ENCODE measurements around the gene TMEM8B. TPM values are rescaled to one million over a fixed set of nuclear protein-coding genes. Genes with fewer than 3 reads are reported as not detected.

The TMEM8B gene
- total RNA-seq, 4 donors from 2014 or later, result 11.7 to 23.8 (median 18.6) TPM

DNA sequence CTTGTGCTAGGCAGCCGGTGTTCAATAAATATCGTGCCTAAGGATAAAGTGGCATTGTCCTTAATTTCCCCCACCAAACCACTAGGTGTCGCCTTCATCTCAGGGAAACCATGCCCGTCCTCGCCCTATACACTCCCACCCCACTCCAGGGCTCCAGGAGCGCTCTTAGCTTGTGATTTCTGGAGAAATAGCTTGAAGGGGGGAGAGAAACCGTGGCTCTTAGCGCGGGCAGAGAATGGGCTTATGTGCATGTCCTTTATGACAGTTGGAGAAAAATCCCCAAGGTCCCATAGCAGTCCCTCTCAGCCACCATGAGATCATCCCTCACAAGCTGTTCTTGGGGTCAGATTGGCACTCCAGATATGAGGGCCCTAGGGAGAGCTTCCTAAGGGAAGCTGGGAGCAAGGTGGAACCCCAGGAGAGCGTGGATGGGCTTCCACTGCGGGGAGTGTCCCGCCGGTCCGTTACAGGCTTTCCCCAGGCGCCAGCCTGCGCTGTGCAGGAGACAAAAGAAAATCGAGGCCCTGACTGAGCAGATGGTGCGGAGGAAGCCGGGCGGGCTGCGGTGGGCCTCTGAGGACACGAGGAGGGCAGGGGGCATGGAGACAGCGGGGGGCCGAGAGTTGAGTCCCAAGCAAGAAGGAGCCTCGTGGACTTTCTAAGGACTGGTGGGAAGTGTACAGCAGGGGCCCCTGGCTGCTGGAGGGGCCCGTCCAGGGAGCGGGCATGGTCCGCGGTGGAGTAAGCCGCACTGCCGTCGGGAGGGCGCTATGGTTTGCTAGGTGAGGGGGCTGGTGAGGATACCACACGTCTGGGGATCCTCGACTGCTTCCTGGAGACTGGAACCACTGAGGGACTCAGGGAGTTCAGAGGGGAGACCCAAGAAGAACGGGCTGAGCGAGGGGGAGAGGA is 38.4 kb upstream of the TMEM8B start:
- 30 to 51% methylated on average over 7 to 22 of the region's 37 CpGs for WGBS, 2 donors (ENCODE audit: low coverage in 1 of 2)
- Histone ChIP-seq H3K4me3 (peak overlapping the region; percentile 58 to 69), H3K4me1 (peaks cover 5 to 54% (median 32%) of the 10 kb centered on the region in 3 donors), H3K36me3 (peaks cover 0 to 5% of the 10 kb centered on the region in 2 donors), H3K27ac (peak overlapping the region; percentile 81 to 91 (median 89)), H3K9me3 (no peaks in the 10 kb centered on the region), H3K27me3 (no peaks in the 10 kb centered on the region)
- ATAC-seq, result peak; percentile 80
- TF ChIP-seq EP300 (IDR thresholded peaks at IDR 0.05) (no peak), POLR2A (IDR thresholded peaks at IDR 0.05) (no peak)
- TF ChIP-seq, protein P1, sequence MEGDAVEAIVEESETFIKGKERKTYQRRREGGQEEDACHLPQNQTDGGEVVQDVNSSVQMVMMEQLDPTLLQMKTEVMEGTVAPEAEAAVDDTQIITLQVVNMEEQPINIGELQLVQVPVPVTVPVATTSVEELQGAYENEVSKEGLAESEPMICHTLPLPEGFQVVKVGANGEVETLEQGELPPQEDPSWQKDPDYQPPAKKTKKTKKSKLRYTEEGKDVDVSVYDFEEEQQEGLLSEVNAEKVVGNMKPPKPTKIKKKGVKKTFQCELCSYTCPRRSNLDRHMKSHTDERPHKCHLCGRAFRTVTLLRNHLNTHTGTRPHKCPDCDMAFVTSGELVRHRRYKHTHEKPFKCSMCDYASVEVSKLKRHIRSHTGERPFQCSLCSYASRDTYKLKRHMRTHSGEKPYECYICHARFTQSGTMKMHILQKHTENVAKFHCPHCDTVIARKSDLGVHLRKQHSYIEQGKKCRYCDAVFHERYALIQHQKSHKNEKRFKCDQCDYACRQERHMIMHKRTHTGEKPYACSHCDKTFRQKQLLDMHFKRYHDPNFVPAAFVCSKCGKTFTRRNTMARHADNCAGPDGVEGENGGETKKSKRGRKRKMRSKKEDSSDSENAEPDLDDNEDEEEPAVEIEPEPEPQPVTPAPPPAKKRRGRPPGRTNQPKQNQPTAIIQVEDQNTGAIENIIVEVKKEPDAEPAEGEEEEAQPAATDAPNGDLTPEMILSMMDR (IDR thresholded peaks at IDR 0.05), result peak; percentile 87 to 92 (median 89)

DNA sequence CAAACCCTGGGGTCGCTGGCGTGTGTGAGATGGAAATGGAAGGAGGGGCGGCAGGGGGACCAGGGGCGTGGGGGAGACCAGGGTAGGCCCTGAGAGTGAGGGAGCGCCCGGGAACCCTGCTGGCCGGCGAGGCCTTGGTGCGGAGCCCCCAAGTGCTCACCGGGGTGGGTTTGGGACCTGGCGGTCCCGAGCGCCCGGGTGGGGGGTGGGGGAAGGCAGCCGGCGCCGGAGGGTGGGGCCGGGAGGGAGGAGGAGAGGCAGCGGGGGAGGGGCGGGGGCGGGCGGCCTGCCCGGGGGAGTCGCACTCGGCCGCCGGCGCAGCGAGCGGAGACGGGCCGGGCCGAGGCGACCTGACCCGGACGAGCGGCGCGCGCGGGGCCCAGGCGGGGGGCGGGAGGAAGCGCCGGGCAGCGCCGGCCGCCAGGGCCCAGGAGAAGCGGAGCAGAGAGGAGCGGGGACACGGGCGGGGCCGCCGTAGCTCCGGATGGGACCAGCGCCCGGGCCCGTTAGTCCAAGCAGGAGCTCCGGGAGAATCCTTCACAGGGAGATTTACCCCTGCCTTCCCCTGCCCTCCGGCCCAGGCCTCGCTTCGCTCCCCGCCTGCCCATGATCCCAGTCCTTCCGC is 37.6 kb upstream of the TMEM8B start, which contains the start of gene NPR2:
Gene NPR2 (plus strand): TSS at position 295 of the 625 bp plus-strand sequence. CDS start 818 bp downstream, outside the sequence.
- Histone ChIP-seq H3K27ac (peak within 1 kb of the TSS; percentile 81 to 91 (median 89)), H3K4me1 (peaks cover 5 to 54% (median 34%) of the 10 kb centered on the region in 3 donors), H3K9me3 (no peaks in the 10 kb centered on the region), H3K4me3 (peak within 1 kb of the TSS; percentile 58 to 69), H3K36me3 (no peaks in the 10 kb centered on the region), H3K27me3 (no peaks in the 10 kb centered on the region)
- TF ChIP-seq EP300 (IDR thresholded peaks at IDR 0.05) (no peak), POLR2AphosphoS5 (IDR thresholded peaks at IDR 0.05) (no peak), POLR2A (IDR thresholded peaks at IDR 0.05) (peak; percentile 32 to 43)
- TF ChIP-seq, protein P1 (IDR thresholded peaks at IDR 0.05), result peak in 2 of 4 experiments; percentile 26 to 32
- 0 to 9% methylated on average over 1 to 9 of the region's 64 CpGs for WGBS, 2 donors (ENCODE audit: low coverage in 1 of 2)
- ATAC-seq, result peak; percentile 81

DNA sequence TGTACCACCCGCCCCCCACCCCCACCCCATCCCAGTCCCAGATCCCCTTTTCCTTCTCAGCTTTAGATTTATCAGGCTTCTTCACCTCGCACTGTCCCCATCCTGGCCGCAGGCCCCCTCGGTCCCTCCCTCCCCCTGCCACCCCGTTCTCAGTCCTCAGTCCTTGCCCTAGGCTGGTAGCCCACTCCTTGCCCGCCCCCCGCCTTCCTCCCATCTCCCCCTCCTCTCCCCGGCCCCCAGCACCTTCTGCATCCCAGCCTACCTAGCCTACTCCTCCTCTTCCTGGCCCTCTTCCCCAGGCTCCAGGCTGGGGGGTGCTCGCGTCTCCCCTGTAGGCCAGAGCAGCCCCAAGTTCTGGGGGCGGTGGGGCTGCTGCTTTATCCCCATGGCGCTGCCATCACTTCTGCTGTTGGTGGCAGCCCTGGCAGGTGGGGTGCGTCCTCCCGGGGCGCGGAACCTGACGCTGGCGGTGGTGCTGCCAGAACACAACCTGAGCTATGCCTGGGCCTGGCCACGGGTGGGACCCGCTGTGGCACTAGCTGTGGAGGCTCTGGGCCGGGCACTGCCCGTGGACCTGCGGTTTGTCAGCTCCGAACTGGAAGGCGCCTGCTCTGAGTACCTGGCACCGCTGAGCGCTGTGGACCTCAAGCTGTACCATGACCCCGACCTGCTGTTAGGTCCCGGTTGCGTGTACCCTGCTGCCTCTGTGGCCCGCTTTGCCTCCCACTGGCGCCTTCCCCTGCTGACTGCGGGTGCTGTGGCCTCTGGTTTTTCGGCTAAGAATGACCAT is 36.8 kb upstream of the TMEM8B start:
- Histone ChIP-seq H3K36me3 (no peaks in the 10 kb centered on the region), H3K27me3 (no peaks in the 10 kb centered on the region), H3K27ac (peak overlapping the region; percentile 64 to 91 (median 89)), H3K9me3 (no peaks in the 10 kb centered on the region), H3K4me3 (peak overlapping the region; percentile 58 to 69), H3K4me1 (peaks cover 5 to 60% (median 34%) of the 10 kb centered on the region in 3 donors)
- TF ChIP-seq POLR2A (IDR thresholded peaks at IDR 0.05) (no peak), EP300 (IDR thresholded peaks at IDR 0.05) (no peak), POLR2AphosphoS5 (IDR thresholded peaks at IDR 0.05) (no peak)
- TF ChIP-seq, protein P1 (IDR thresholded peaks at IDR 0.05), result no peak
- WGBS, 2 donors (ENCODE audit: low coverage in 1 of 2), result 29% methylated on average over 7 of the region's 34 CpGs; no CpG with 5 or more reads in 1 of the 2 donors
- ATAC-seq, result no peak

DNA sequence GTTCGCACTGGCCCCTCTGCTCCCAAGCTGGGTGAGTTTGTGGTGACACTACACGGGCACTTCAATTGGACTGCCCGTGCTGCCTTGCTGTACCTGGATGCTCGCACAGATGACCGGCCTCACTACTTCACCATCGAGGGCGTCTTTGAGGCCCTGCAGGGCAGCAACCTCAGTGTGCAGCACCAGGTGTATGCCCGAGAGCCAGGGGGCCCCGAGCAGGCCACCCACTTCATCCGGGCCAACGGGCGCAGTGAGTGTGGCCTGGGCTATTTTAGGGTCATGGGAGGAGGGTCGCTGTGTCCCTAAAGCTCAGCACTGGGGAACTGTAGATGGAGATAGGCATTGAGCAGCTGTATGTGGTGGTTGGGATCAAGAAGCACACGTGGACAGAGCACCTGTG is 36.2 kb upstream of the TMEM8B start:
- Histone ChIP-seq H3K4me3 (peak overlapping the region in 1 of 2 donors; percentile 69), H3K27me3 (no peaks in the 10 kb centered on the region), H3K27ac (peak overlapping the region in 2 of 4 donors; percentile 87 to 91), H3K36me3 (no peaks in the 10 kb centered on the region), H3K4me1 (peaks cover 5 to 65% (median 34%) of the 10 kb centered on the region in 3 donors), H3K9me3 (no peaks in the 10 kb centered on the region)
- no peak for ATAC-seq
- TF ChIP-seq POLR2AphosphoS5 (IDR thresholded peaks at IDR 0.05) (no peak), POLR2A (IDR thresholded peaks at IDR 0.05) (no peak), EP300 (IDR thresholded peaks at IDR 0.05) (no peak)
- TF ChIP-seq, protein P1 (IDR thresholded peaks at IDR 0.05), result no peak
- WGBS, 2 donors (ENCODE audit: low coverage in 1 of 2), result 56 to 60% methylated on average over 1 of the region's 14 CpGs

All from gastroesophageal sphincter (tissue), 4 donors.